T1000 (cell line): ENCODE measurements around the gene FLYWCH2.

ENCODE experiments used
- DNase-seq: peaks from one replicate; lab custom pipeline; 2025; ENCODE audit warnings: mixed read lengths; lab: John Stamatoyannopoulos, UW

The FLYWCH2 gene

DNA sequence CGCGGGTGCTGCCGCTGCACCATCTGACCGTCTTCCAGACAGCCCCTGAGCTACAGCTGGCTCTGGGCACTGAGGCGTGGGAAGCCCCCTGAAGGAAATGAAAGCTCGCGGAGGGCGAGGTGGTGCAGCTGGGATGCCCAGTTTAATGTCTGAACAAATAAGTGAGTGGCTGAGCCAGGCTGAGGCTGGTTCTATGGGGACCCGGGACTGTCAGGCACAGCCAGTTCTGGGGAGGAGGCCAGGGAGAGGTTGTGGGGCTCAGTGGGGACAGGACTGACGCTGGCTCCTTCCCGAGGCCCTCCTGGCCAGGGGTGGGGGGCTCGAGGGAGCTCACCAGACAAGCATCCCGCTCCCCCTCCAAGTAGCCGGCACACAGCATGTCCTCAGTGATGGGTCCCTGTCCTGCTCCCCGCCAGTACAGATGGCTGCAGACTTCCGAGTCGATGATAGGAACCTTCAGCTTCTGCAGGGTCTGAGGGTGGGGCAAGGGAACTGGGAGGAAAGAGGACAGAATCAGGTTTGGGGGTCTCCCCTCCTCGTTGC is 29.4 kb upstream of the FLYWCH2 start:
- no peak for DNase-seq

DNA sequence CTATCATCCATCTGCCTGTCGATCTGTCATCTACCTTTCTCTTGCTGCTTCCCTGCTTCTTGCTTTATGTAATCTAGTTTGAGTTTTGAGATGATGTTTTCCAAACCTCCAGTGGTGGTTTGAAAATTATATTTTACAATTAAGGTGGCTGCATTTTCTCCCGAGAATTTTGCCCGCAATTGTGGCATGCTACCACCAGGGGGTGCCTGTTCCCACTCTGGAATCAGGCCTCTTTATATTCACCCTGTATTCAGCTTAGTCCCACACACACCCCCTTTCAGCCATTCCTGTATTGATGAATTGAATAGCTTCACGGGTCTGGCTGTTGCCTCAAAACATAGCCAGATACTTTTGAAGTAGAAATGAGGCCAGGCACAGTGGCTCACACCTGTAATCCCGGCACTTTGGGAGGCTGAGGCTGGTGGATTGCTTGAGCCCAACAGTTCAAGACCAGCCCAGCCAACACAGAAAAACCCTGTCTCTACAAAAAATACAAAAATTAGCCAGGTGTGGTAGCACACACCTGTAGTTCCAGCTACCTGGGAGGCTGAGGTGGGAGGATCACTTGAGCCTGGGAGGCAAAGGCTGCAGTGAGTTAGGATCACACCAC is 28.2 kb upstream of the FLYWCH2 start:
- DNase-seq: no peak

DNA sequence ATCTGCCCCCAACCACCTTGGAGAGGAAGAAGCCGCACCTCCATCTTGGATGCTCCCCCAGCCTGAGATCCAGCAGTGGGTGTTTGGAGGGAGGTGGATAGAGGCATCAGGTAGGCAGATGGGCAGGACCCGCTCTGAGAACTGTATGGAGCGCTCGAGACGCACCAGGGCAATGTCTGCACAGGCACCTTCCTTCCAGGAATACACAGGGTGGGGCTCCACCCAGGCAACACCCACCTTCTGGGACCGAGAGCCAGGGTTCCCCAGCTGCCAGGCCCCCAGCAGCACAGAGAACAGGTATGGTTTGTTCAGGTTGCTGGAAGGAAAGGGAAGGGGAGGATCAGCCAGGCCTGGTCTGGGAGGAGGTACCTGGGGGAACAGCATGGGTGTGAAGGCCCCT is 27.5 kb upstream of the FLYWCH2 start:
- no peak for DNase-seq

DNA sequence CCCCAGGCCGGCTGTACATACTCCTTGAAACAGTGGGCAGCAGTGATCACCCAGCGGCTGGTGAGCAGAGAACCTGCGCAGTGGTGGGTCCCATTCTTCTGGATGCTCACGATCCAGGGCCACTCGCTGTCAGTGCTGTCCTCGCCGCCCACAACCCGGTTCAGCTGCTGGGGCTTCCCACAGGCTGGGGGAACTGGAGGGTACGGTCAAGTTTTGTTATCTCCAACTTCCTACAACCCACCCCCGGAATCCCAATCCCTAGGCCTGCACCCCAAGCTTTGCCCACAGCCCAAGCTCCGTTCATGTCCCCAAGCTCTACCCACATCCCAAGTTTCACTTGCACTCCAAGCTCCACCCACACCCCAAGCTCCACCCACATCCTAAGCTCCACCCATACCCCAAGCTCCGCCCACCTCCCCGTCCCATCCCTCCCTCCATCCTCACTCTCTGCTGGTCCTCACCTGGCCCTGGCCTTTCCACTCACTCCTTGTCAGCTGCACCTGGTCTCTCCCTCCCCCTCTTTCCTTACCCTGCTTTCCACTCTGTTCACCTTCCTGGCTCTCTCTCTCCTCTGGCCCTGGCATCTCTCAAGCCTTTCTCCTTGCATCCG is 26.8 kb upstream of the FLYWCH2 start:
- DNase-seq: no peak

DNA sequence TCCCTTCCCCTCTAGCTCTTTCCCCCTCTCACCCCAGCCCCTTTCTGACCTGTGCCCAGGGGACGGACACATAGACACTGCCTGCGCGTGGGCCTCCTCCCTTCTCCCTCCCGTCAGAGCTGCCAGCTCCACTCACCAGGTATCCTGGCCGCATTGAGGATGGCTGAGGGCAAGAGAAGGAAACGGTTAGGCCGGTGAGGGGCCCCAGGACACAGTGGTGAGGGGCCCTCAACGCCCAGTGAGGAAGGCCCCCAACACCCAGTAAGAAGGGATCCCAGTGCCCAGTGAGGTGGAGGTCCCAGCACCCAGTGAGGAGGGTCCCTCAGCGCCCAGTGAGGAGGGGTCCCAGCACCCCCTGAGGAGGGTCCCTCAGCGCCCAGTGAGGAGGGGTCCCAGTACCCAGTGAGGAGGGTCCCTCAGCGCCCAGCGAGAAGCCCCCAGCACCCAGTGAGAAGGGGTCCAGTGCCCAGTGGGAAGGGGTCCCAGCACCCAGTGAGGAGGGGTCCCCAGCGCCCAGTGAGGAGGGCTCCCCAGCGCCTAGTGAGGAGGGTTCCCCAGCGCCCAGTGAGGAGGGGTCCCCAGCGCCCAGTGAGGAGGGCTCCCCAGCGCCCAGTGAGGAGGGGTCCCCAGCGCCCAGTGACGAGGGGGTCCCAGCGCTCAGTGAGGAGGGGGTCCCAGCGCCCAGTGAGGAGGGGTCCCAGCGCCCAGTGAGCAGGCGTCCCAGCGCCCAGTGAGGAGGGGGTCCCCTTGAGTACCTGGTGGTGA is 26.1 kb upstream of the FLYWCH2 start:
- no peak for DNase-seq

DNA sequence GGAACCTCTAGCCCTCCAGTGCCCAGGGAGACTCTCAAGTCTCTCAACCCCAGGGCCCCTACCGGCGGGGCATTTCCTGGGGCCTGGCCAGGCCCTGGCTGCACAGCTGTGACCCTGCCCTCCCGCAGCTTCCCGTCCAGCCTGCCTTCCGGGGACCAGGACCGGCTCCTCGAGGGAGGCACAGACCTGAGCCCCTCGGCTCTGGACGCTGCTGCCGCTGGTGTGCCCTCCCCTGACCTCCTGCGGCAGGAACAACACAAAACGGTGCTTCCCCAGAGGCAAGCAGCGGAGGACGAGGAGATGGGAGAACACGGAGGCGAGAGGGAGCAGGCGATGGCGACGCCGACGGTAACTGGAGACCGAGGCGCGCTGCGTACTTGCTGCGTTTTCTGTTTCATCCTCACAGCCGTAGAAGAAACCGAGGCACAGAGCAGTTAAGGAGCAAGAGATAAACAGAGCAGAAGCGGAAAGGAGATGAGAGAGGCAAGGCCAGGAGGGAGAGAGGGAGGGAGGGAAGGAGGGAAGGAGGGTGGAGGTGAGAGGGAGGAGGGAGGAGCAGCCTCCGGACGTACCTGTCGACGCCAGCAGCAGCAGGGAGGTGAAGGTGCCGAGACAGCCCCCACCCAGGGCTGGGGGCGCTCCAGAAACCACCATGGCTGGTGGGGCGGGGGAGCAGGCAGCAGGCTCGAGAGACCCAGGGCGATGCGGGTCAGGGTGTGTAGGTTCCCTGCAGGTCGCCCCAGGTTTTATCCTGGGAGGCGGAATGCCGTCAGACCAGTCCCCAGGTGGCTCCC is 25.4 kb upstream of the FLYWCH2 start, which contains the start of gene PRSS22:
PRSS22 (minus strand) TSS at position 720 of the 794 bp plus-strand sequence; CDS start at position 654, 66 bp downstream.
- no peak for DNase-seq

DNA sequence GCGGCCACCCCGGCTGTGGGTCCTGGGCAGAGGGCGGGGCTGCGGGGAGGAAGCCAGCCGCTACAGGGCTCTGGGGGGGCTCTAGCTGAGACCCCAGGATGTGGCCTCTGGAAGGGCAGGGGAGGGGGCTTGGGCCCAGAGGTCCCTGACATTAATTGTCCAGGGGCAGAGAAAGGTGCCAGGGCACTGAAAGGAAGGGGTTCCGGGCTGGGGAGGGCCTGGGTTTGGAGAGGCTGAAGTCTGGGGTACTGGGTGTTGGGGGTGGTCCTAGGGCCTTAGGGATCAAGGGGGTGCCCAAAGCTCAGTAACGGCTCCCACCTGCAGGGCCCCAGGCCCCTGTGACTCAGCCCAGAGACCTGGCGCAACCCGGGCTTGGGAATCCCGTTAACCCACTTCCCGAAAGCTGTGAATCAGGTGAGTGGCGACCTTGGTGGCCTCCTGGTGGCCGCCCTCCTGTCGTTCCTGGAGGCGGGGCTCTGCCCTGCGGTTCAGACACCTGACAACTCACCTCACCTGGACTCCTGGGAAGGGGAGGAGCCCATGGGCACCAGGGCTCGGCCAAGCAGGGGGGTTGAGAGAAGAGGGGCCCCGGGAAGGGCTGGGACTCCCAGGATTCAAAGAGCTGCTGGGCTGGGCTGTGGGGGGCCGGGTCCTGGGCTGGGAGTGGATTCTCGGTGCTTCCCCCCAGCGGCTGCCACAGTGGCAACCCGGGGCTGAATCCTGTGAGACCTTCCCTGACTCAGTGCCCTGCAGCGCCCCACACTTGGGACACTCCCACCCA is 24.6 kb upstream of the FLYWCH2 start:
- DNase-seq: no peak

DNA sequence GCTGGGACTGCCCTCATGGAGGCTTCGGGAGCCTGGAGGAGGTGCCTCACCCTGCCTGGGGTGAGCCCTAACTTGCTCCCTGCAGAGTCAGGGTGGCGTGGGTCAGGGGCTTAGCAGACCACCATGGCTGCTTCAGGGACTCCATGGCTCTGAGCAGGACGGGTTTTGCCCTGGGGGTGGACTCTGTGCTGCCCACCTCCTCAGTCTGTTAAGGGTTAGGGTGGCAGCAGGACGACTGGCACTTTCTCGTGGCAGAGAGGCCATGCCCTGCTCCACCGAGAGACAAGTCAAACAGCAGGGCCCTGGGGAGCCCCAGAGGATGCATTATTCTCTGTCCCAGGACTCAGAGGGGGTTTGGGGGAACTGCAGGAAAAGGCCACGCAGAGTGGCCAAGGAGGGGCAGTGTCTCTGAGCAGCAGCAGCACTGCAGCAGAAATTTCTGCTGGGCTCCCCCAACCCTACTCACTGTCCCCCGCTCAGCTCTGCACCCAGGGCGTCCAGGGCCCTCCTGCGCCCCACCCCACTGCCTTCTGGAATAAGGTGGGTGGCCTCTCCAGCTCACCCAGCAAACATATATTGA is 23.2 kb upstream of the FLYWCH2 start:
- no peak for DNase-seq

DNA sequence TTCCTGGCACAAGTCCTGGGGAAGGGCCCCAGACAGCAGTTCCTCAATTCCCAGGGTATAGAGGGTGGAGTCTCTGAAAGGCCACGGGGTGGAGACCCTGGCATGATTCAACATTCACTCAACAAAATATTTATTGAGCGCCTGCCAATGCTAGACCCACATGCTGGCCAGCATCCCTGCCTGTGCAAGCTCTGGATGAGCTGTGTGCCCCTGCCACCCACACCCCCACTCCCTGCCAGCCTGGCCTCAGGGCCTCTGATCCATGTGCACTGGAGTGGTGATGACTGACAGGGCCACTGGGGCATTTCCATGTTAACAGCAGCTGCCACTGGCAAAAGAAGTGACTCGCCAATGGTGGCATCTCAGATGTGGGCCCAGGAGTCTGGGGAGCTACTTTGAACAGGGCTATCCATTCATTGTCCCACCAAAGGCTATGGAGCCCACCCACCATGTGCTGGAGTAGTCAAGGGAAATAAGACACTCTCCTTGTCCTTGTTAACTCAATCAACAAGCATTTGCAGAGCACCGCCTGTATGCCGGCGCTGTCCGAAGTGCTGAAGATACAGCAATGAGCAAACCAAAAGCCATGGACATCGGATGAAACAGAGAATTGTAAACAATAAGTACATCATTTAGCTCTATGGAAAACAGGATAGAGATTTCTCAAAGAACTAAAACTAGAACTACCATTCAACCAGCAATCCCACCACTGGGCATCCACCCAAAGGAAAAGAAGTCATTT is 22.0 kb upstream of the FLYWCH2 start:
- DNase-seq: no peak

DNA sequence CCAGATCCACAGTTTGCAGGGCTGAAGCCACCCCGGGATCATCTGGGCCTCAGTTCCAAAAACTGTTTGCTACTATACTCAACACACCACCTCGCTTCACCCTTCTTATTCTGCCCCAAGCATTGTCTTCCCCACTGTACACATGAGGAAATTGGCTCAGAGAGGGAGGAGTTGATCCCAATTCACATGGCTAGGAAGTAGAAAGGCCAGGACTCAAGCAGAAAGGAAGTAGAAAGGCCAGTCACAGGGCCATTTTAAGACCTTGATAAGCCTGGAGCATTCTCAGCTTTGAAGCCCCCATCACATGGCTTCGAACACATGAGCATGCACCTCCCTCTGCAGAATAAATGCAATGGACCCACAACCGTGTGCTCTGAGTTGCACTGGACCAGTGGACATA is 17.4 kb upstream of the FLYWCH2 start:
- DNase-seq: no peak

DNA sequence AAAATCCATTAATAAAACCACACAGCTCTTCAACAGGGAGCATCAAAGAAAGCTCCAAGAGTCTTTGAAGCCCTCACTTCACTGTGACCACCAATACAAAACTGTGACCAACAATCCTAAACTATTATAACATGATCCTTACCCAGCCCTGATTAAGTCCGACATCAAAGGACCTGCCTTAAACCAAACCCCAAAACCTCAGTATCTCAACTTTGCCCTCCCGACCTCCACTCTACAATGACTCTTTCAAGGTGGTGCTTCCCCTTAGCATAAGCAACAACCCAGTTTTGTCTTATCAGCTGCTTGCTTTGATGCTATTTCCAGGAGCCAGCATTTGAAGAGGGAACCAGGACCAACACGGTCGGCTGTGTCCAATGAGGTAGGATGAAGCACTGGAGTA is 16.6 kb upstream of the FLYWCH2 start:
- DNase-seq: no peak

DNA sequence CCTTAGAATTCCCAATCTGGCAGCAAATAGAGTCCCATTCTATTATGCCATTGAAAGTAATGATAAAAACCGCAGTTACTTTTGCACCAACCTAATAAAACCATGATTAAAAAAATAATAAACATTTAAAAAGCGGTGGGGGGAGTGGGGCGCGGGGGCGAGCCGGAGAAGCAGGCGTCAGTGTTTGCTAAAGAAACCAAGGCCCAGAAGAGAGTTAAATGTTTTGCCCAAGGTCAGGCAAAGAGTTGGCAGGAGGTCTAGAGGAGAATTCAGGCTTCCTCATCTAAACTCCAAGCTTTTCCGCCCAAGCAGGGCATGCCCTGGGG is 15.4 kb upstream of the FLYWCH2 start:
- DNase-seq: no peak

DNA sequence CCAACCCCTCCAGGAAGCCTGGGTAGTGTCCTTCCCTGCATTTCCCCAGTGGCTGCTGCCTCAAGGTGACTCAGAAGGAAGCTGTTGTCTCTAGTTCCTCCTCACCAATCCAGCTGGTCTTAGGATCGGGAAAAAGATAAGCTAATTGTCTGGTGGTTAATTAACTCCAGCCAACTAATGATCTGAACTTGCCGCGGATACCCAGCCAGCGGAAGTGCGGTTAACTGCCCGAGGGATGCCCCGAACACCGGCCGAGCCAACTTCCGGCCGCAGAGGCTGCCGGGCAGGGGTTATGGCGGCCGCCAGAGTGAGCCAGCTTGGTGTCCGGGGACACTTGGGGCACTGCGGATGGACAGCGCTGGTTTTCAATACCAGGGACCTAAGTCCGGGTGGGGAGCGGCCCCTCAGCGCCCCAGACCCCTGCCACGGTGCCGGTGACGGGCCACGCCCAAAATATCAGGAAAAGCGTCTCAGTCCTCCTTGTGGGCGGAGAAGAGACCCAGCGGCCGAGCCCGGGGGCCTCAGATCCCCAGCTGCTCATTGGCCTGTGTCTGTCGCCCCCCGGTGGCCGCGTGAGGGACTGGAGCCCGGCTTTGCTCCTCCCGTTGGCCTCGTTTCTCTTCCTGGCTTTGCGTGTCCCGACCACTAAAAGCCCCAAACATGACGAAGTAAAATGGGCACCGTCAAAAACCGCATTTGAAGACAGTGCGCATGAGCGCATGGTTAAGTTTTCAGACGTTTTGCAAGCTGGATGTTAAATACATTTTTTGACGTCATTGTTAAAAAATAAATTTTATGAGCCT is 14.8 kb upstream of the FLYWCH2 start:
- DNase-seq: peak; percentile 96

DNA sequence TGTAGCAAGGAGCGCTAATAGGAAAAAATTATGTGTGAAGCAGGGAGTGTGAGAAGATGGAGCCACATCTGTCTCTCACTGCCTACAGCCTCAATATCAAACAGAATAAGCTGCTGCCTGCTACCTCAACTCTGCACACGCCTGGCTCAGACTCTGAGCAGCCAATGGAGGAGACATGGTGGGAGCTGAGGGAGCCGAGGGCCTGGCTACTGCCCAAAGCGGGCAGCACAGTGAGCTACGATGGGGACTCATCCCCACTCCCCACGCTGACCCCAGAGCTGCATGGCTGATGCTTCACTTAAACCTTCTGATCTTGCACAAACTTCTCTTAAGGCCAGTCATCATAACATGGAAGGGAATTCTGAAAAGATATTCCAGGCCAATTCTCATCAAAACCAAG is 11.1 kb upstream of the FLYWCH2 start:
- no peak for DNase-seq

DNA sequence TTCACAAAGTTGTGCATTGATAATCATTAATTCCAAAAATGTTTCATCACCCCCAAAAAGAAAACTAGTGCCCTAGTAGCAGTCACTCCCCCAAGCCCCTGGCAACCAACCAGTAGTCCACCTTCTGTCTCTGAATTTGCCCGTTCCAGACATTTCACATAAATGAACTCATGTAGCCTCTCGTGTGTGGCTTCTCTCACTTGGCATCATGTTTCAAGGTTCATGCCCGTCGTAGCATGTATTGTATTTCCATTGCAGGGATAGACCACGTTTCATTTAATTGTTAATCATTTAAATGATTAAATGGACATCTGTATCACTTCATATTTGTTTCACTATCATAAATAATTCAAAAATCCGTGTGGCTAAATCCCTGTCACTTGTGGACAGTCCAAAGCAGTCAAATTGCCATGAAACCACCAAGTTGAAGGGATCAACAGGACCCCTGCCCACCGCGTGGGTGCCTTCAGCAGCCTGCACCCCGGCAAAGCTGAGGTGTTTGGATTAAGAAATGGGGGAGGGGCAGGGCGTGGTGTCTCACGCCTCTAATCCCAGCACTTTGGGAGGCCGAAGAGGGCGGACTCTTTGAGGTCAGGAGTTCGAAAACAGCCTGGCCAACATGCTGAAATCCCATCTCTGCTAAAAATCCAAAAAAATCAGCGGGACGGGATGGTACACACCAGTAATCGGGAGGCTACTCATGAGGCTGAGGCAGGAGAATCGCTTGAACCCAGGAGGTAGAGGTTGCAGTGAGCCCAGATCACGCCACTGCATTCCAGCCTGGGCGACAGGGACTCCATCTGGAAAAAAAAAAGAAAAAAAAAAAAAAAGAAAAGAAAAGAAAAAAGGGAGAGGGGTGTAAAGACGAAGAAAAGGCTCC is 8.7 kb upstream of the FLYWCH2 start:
- no peak for DNase-seq

DNA sequence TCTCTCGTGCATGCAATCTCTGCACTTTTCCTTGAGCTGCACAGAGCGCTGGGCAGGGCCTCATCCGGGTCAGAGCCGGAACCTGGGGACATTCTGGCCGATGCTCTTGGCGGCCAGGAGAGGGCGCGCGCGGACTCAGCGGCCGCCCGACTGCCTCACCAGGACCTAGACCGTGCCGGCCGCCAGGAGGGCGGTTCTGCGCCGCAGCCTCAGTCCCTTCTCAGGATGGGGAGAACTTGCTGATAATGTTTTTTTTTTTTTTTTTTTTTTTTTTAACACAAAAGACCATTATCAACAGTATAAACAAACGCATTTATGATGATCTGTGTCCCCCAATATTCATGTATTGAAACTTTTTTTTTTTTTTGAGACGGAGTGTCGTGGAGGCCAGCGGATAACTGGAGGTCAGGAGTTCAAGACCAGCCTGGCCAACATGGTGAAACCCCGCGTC is 8.1 kb upstream of the FLYWCH2 start:
- DNase-seq: peak; percentile 42

DNA sequence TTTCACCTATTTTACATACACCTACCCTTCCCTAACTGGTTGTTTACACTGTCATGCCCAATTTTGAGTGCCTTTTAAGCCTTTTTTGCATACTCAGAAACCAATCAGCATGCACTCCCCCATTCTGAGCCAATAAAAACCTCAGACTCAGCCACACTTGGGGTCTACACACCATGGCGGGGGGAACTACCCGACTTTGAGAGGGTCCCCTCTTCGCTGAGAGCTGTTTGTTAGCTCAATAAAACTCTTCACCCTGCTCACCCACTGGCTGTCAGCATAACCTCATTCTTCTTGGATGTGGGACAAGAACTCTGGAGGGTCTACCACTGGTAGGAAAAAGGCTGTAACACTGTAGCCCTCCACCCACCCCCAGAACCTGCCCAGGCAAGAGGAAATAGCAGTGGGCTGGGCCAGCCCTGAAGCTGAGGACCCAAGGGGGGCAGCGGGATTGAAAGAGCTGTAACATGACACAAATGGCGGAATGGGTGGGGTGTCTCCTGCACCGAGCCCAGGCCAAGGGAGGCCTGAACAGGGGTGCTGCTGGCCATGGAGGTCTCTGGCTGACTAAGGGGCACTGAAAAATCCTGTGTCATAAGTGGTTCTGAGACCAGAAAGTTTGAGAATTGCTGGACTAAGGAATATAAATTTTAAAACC is 3.0 kb upstream of the FLYWCH2 start:
- DNase-seq: no peak
